HG03045 (cell line): ENCODE results near the gene LRP2.
"Not testable (repeated sequence)": the region's sequence is repeated elsewhere in the genome, so short reads cannot be mapped to it uniquely, and the experiment has no call there.

ENCODE experiments used
- ATAC-seq: cut with Tn5 transposase; IDR thresholded peaks from one replicate; pipeline ENCODE4 v1.9.1; 2021; ENCODE audit warnings: mild to moderate bottlenecking, moderate library complexity; ENCODE audit not compliant: unreplicated experiment

The LRP2 gene

DNA sequence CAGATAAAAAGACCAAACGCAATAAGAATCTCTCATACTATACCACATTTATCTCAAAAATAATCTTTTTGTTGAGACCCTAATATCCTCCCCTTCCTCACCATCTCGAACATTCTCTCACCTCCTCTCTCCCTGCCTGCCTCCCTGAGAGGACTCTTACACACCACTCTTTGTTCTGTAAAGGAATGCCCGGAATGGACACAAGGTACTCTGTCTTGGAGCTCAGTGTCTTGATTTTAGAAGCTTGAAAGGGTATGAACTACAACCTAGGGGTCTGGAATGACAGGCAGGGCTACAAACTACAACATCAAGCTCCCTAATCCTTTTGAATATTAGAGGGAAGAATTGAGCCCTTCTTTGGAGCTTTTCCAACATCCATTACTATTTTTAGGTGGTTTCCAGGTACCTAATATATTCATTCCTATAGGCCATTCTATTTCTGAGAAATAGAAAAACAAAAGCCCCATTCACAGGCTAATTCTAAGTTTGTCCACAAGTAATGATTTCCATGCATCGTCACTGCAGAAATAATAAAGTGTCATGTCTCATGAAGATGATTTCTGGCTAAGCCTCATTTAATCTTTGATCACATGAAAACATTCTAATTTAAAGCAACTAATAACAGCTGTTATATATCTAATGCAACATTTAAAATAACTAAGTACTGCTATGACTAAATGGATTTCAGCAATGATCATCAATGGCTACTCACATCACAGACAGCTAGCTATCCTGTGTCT is 60.6 kb downstream of the LRP2 start:
- ATAC-seq = no peak

- no peak for ATAC-seq
These were observed 61.5 kb downstream of the LRP2 start for GRCh38 chr2:169300636-169301530.

GRCh38 chr2:169298007-169298406 is 64.3 kb downstream of the LRP2 start:
- no peak for ATAC-seq

DNA sequence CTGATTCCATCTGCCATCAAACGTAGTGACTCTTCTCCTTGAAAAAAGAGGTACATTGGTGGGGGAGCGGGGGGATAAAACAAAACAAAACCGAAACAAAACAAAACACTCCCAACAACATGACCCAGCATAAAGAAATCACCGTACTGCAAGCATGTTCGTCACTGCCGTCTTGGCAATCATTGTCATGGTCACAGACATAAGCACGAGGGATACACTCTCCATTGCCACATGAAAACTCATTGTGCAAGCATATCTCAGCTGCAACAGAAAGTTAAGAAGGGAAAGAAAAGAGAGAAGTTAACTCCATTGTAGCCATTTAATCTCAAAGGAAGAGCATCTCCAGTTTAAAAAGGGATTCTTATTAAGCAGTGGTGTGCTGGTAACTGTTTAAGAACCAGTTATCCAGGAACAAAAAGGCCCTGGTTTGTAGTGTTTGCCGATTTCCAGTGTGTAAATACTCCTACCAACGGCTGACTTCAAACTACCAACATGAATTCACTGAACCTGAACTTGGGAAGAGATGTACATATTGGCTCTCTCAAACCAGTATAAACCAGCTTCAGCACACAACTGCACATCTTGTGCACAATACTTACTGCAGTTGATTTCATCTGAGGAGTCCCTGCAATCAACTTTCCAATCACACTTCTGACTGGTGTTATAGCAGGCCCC is 68.2 kb downstream of the LRP2 start:
- no peak for ATAC-seq

- no peak for ATAC-seq
These were observed 70.8 kb downstream of the LRP2 start for GRCh38 chr2:169291517-169291916.

GRCh38 chr2:169290433-169290832 is 71.9 kb downstream of the LRP2 start:
- no peak for ATAC-seq

DNA sequence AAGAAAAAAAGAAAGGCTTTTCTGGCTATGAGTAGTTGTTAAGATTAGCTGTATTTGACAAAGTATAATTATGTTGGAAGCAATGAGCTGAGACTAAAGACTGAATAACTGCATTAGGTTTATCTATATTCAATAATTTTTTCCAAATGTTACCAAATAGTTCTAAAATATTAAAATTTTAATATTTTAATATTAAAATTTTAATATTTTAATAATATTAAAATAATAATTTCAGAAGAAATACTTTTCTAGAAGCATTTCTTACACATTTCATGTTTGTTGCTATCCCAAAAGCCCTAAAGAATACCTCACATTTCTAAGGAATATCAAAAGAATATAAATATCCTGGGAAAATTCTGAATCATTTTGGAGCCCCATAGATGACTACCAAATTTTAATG is 74.7 kb downstream of the LRP2 start:
- ATAC-seq = no peak

GRCh38 chr2:169286624-169287231 is 75.6 kb downstream of the LRP2 start:
- no peak for ATAC-seq

DNA sequence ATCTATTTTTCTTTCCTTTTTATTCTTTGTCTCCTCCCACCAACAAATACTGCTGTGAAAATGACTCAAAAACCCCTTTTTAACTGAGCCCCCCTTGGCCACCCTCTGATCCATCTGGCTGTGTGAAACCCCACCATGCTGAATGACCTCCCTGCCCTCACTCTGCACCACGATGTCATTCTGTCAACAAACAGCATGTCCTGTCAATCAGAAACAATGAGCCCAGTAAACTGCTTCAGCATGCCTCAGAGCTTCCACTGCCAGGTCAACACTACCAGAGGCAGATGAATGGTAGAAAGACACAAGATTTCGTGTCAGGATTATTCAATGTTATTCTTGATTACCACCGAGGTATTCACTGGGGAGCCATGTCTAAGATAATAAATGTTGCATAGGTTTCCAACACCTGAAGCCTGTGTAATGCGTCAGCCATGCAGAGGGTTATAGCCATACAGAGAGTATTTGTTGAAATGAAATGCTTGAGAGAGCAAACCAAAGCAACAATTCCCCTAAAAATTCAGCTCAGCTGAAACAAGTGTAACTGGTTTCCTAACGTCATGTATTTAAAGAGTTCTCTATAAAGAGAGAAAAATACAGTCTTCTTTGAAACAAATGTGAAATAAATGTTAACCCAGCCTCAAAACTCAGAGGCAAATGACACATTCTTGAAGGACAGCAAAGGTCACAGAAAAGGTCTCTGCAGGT is 76.7 kb downstream of the LRP2 start:
- ATAC-seq = no peak

GRCh38 chr2:169280502-169280901 is 81.8 kb downstream of the LRP2 start:
- ATAC-seq = no peak

DNA sequence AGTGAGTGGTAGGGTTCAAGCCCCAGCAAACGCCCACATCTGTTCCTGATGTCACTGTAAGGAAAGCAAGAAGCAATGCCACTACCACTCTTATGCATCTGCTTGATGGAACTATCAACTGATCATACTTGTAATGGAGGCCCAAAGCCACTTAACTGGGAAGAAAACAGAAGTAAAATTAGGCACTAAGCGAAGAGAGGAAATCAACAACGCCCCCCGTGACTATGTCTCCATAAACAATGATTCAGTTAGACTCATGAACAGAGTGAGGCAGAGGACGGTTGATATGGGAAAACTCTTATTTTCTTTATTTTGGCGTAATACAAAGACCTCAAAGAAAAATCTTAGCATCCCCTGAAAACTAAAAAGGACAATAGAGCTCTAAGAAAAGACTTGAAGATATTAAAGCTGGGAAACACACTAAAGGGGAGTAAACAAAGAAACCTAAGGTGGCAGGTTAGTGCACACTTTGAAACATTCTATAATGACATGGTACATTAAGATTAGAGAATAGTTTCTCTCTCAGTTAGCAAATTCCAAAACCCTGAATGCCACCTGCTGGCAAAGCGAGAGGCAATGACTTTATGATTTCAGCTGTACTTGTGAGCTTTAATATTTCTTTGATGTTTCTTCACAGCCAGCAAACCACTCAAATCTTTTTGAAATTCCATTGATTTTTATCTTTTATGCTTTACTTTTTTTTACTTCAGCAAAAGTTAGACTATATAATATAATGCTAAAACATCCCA is 86.5 kb downstream of the LRP2 start:
- ATAC-seq = no peak

DNA sequence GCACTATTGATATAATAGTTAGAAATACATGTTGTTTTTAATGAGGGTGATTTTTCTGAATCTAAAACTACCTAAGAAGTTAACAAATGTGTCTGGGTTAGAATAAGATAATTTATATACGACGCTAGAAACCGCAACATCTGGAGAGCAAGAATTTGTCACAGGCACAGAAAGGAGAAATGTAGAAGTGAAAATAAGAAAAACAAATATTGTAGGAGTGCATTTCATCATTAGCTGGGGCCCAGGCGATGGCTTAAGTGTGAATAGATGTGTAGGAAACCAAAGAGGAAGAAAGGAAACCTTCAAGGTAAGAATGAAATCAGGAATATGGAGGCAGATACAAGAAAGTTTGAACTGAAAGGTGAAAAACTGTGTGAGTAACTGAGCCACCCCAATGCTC is 90.3 kb downstream of the LRP2 start:
- ATAC-seq = no peak

DNA sequence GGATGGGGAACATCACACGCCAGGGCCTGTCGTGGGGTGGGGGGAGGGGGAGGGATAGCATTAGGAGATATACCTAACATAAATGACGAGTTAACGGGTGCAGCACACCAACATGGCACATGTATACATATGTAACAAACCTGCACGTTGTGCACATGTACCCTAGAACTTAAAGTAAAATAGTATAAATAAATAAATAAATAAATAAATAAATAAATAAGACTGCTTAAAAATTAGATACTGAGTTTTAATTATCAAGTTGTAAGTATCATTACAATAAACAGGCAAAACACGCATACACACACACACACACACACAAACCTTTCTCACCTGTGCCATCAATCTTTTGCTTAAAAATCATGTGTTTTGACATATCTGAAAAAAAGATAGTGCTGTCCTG is 91.8 kb downstream of the LRP2 start:
- ATAC-seq = not testable (repeated sequence)

- ATAC-seq = no peak
These were observed 96.7 kb downstream of the LRP2 start for GRCh38 chr2:169265591-169265990.

GRCh38 chr2:169260846-169261642 is 101.3 kb downstream of the LRP2 start:
- no peak for ATAC-seq

DNA sequence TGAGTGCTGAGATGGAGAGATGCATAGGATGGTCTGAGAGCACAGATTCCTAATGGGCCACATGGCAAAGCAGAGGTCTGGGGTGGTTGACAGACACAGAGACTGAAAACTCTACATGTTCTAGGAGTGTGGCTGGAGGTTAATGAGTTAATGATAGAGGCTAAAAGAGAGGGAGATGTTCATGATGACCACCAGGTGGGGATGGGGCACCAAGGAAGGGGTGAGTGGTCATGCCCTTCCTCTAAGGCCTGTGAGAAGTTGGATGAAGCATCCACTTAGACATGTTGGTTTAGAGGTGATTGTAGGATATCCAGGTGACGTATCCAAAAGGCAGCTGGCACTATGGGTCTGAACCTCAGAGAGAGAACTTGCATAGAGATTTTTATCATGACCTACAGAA is 102.1 kb downstream of the LRP2 start:
- ATAC-seq = no peak

DNA sequence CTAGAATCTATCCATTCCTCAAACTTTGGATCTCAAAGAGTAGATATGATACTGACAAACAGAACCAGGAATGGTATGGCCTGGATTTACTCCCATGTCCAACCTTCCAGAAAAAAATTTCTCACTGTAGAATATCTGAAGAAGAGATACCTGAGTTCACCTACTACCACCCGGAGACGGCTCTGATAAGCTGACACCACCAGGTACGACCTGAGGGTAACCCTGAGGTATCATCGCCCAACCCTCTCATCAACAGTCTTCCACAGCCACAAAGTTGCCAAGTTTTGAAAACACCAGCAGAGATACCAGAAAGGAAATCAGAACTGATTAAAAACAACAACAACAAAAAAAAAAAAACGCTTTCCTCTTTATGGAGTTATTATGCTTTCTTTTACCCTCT is 102.9 kb downstream of the LRP2 start:
- ATAC-seq = no peak

GRCh38 chr2:169258045-169258601 is 104.2 kb downstream of the LRP2 start:
- no peak for ATAC-seq

GRCh38 chr2:169254774-169255173 is 107.6 kb downstream of the LRP2 start:
- ATAC-seq = no peak
